Fibroblast of lung (primary cell): ENCODE data around the gene ACVR2A.

Experiments
- EZH2 ChIP-seq: IDR thresholded peaks from 2 replicates; pipeline ENCODE4 v1.5.1; 2012; ENCODE audit warnings: low read length, control low read depth, mild to moderate bottlenecking; ENCODE audit errors: missing control alignments
- TF ChIP-seq, protein P1 (sequence below), 2 donors: IDR thresholded peaks in 1 of 2; conservative IDR thresholded peaks in 1 of 2; 1 replicate in 1 of 2; 2 replicates in 1 of 2; pipeline ENCODE4 v1.5.1; 2011 to 2012; ENCODE audit warnings: low read length in 2 of 2, control low read depth in 1 of 2, inconsistent platforms in 1 of 2, low read depth in 1 of 2, mild to moderate bottlenecking in 1 of 2

DNA sequence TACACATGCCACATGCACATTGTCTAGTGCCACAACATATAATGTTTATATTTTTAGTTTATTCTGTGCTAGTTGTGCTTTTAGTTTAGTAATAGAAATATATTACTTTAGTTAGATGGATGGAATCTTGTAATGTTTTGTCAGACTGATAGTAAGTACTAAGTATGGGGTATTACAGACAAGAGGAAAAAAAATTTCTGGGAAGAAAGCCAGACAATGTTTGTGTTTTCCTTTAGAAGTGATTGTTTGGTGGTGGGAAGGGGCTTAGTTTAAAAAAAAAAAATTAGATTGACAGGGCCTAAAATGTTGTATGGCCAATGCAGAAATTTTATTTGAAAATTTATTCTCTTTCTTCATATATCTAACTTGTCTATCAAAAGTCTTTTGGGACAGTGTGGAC is 37.8 kb downstream of the ACVR2A start:
- TF ChIP-seq, protein P1, sequence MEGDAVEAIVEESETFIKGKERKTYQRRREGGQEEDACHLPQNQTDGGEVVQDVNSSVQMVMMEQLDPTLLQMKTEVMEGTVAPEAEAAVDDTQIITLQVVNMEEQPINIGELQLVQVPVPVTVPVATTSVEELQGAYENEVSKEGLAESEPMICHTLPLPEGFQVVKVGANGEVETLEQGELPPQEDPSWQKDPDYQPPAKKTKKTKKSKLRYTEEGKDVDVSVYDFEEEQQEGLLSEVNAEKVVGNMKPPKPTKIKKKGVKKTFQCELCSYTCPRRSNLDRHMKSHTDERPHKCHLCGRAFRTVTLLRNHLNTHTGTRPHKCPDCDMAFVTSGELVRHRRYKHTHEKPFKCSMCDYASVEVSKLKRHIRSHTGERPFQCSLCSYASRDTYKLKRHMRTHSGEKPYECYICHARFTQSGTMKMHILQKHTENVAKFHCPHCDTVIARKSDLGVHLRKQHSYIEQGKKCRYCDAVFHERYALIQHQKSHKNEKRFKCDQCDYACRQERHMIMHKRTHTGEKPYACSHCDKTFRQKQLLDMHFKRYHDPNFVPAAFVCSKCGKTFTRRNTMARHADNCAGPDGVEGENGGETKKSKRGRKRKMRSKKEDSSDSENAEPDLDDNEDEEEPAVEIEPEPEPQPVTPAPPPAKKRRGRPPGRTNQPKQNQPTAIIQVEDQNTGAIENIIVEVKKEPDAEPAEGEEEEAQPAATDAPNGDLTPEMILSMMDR (conservative IDR thresholded peaks at IDR 0.05 in 1 of 2, IDR thresholded peaks at IDR 0.05 in 1 of 2; ENCODE audit: low read depth in 1 of 2, low read length in 2 of 2): no peak
- TF ChIP-seq EZH2: no peak
